BJ (cell line): Measurements from ENCODE around the gene LRRC25. TPM values are rescaled to one million over a fixed set of nuclear protein-coding genes. Genes with fewer than 3 reads are reported as not detected.

Source experiments
- CTCF ChIA-PET: fragments of 350-600 bp; formaldehyde crosslinking; extraction: SDS; loops from one replicate; lab custom pipeline; 2021; ENCODE audit warnings: antibody characterized with exemption, inconsistent platforms; lab: Yijun Ruan, JAX
- POLR2A ChIA-PET: fragments of 300-600 bp; sonication (Branson Sonifier 250); formaldehyde crosslinking; extraction: SDS; loops from one replicate; lab custom pipeline; 2021; ENCODE audit warnings: antibody characterized with exemption; lab: Charles Lee
- DNase-seq: peaks from one replicate; pipeline ENCODE4 v3.0.0-alpha.2; 2011; ENCODE audit warnings: low read depth
- H3K27me3 ChIP-seq: 2 replicates; pipeline ENCODE4 v1.6.0; 2011; ENCODE audit warnings: low read length; ENCODE audit not compliant: control insufficient read depth, insufficient read depth
- H3K36me3 ChIP-seq: 2 replicates; pipeline ENCODE4 v1.5.1; 2011; ENCODE audit warnings: low read length; ENCODE audit not compliant: control insufficient read depth, insufficient read depth
- H3K4me3 ChIP-seq: 2 replicates; pipeline ENCODE4 v1.5.1; 2011; ENCODE audit warnings: low read depth, mild to moderate bottlenecking, control low read depth, low read length
- CTCF ChIP-seq: IDR thresholded peaks from 2 replicates; pipeline ENCODE4 v1.5.1; 2011; ENCODE audit warnings: low read depth, mild to moderate bottlenecking, control low read depth, inconsistent platforms, low read length, moderate library complexity; ENCODE audit not compliant: insufficient read depth
- polyA plus RNA-seq: library from polyadenylated mRNA; depleted of rRNA; stranded (reverse); fragments of >200 nt; gene quantifications from 2 replicates; pipeline ENCODE4 v1.2.3, GENCODE V29; 2011

Gene LRRC25
- polyA plus RNA-seq, 1 experiment = 0.06 TPM

GRCh38 chr19:18440936-18441803, 43.7 kb upstream of the LRRC25 start:
- Histone ChIP-seq H3K27me3 (no peaks in the 10 kb centered on the region), H3K4me3 (no peak overlapping the region), H3K36me3 (peaks cover 27% of the 10 kb centered on the region)
- CTCF ChIA-PET = interaction anchor here (1.1 to 3.3 kb wide), 4 partner anchors 7 to 148 kb away, joined by 3 to 19 read pairs (median 4); no protein-coding TSS in a partner anchor
- TF ChIP-seq CTCF = no peak
- DNase-seq = no peak
- POLR2A ChIA-PET = no interaction called here

- Histone ChIP-seq H3K4me3 (no peak overlapping the region), H3K36me3 (peaks cover 25% of the 10 kb centered on the region), H3K27me3 (no peaks in the 10 kb centered on the region)
- ChIA-PET CTCF (interaction anchor here (0.7 to 3.3 kb wide), 5 partner anchors 8 to 149 kb away, joined by 3 to 19 read pairs (median 4); no protein-coding TSS in a partner anchor), POLR2A (no interaction called here)
- DNase-seq = no peak
- TF ChIP-seq CTCF = peak; percentile 33; the same call in 1 of the 2 replicates
Observed at GRCh38 chr19:18440415-18440877, 43.0 kb upstream of the LRRC25 start.

- peaks cover 24% of the 10 kb centered on the region for H3K36me3 ChIP-seq
- POLR2A ChIA-PET = no interaction called here
- CTCF ChIA-PET = interaction anchor here (0.7 to 3.3 kb wide), 6 partner anchors 9 to 149 kb away, joined by 3 to 19 read pairs (median 4); no protein-coding TSS in a partner anchor
- no peak for DNase-seq
- no peaks in the 10 kb centered on the region for H3K27me3 ChIP-seq
- no peak overlapping the region for H3K4me3 ChIP-seq
- TF ChIP-seq CTCF = no peak
Observed at GRCh38 chr19:18439910-18440237, 42.5 kb upstream of the LRRC25 start.

GRCh38 chr19:18439025-18439909, 41.8 kb upstream of the LRRC25 start:
- CTCF ChIA-PET = interaction anchor here (1.3 to 3.3 kb wide), 3 partner anchors 12 to 28 kb away, joined by 3 to 19 read pairs (median 5); no protein-coding TSS in a partner anchor
- no peak for DNase-seq
- H3K4me3 ChIP-seq = no peak overlapping the region
- peaks cover 21% of the 10 kb centered on the region for H3K36me3 ChIP-seq
- H3K27me3 ChIP-seq = no peaks in the 10 kb centered on the region
- POLR2A ChIA-PET = no interaction called here
- TF ChIP-seq CTCF = peak; percentile 29; the same call in 1 of the 2 replicates
